ENCODE results near the gene EFL1.
"Not testable (repeated sequence)": the region's sequence is repeated elsewhere in the genome, so short reads cannot be mapped to it uniquely, and the experiment has no call there.

Gene EFL1

DNA sequence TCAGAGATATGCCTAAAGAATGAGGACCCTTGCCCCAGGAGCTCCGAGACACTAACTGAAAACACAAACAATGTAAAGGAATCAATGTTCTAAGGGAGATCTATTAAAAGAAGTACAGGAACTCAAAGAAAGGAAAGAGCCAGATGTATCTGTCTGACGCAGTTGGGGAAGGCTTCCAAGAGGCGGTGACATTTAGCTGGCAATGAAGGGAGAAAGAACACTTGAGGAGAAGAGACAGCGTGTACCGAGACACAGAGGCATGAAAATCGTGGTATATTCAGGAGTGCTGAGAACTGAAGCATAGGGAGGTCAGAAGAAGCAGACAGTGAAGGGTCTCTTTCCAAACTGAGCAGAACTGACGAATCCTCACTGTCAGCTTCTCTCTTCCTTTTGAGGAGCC is 66.7 kb downstream of the EFL1 start:
- not testable (repeated sequence) for DNase-seq

DNA sequence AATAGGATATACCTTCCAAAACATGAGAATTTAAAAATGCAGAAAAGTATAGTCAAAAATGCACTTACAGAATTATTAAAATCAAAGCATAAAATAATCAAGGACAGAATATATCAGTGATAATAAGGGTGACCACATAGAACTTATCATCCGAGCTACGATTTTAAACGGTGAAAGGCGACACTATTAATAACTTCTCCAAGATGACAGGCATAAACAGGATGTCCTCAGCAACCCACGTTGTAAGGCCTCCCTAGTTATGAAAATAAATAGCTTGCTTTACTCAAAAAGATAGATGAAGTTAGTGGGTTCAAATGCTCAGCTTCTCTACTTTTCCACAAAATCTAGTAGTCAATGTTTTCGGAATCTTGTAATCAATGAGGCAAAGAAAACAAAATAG is 68.0 kb downstream of the EFL1 start:
- DNase-seq = not testable (repeated sequence)

GRCh38 chr15:82193435-82193834 is 69.1 kb downstream of the EFL1 start:
- DNase-seq = not testable (repeated sequence)

GRCh38 chr15:82192394-82192793 is 70.1 kb downstream of the EFL1 start:
- not testable (repeated sequence) for DNase-seq

- DNase-seq = peak; percentile 57
Observed at GRCh38 chr15:82186719-82187406, 75.7 kb downstream of the EFL1 start.

DNA sequence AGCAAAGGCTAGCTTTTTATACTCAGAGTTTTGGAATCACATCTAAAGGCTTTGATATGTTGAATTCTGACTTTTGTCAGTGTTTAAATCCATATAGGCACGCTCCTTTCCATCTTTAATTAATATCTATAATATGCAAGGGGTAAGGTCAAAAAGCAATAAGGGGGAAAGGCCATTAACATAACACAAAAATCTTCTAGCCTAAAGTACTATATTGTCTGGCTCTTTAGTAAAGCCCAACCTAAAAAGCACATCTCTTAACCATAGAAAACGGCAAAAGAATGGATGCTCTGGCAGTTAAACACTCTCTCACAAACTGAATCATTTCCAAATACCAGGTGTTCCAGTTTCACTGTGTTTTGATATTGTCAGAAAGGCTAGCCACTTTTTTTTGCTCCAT is 76.4 kb downstream of the EFL1 start:
- no peak for DNase-seq

DNA sequence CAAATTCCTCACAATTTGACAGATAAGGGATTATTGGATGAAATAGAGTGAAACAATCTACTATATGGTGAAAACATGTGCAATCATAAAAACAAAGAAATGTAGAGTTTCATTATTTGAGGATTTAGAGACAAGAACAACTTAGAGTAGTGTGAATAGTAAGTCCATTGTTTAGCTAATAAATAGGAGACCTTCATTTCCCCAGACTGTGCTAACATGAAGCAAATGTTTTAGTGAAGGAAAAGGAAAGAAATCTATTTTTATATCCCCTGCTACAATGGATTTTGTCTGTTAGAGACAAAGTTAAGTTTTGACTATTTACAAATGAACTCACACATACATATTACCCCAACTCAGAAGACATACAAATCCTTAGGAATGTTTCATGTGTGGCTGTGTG is 77.8 kb downstream of the EFL1 start:
- no peak for DNase-seq

GRCh38 chr15:82184355-82184754 is 78.2 kb downstream of the EFL1 start:
- DNase-seq = no peak

DNA sequence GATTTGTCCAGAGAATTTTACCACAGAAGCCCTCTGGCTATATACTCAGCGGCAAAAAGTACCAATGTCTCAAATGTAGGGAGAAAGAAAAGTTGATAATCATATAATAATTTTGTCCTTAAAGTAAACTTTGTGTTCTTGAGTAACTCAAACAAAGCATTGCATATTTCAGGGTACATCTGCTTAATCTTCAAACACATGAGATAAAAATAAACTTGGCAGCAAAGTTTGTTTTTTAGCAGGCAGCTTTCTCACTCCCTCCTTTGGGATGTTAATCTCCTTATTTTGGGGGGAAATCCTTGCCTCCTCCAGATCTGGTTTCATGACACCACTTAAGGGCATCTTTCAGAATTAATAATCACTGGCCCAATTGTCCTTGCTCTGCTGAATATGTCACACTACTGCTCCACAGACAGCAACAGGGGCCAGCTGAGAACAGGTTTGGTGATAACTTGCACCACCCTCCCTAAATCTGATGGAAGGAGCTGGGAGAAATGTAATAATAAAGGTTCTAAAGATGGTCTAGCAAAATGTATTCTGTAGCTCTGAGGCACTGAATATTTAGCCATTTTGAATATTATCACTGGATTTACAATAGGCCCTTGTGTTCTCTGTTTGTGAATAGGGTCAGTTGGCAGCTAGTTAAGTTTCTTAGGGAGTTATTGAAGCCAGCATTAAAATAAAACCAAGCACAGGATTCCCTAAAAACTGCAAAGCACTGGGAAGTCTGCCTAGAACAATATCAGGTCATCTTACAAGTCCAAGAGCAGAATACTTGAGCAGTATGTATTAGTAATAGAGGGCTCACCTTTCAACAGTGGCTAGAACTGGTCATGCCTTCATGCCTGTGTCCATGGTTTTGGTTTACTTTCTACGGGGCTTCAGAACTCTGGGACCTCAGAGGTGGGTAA is 79.2 kb downstream of the EFL1 start:
- DNase-seq = no peak

DNA sequence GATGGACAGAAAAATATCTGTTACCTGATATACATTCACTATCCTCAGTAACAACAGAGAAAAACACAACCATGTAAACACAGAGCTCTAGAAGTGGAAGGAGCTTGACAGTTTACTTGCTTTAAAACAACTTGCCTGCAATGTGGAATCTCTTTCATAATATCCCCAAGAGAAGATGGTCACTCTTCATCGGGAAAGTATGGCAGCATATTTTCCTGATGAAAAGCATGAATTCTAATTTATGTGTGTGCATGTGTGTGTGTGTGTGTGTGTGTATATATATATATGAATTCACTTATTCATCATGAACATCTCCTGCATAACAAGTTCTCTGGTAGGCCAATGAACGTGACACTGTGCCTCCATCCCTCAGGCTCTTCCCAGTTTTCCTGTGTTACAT is 81.2 kb downstream of the EFL1 start:
- no peak for DNase-seq

DNA sequence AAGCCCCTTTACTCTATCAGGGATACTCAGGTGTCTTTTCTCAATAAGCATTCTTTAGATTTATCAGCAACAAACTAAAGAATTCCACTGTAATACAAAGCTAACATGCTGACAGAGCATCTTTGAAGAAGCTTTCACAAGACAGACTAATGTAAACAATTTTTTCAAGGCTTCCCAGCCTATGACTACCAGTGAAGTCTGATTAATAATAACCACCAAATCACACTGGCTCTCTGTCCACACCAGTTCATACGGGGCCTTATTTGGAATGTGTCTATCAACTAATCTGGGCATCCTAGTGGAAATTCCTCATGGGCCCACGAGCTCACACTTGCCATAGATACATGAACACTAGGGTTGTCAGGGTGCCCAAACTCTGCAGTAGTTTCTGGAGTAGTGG is 84.5 kb downstream of the EFL1 start:
- no peak for DNase-seq

DNA sequence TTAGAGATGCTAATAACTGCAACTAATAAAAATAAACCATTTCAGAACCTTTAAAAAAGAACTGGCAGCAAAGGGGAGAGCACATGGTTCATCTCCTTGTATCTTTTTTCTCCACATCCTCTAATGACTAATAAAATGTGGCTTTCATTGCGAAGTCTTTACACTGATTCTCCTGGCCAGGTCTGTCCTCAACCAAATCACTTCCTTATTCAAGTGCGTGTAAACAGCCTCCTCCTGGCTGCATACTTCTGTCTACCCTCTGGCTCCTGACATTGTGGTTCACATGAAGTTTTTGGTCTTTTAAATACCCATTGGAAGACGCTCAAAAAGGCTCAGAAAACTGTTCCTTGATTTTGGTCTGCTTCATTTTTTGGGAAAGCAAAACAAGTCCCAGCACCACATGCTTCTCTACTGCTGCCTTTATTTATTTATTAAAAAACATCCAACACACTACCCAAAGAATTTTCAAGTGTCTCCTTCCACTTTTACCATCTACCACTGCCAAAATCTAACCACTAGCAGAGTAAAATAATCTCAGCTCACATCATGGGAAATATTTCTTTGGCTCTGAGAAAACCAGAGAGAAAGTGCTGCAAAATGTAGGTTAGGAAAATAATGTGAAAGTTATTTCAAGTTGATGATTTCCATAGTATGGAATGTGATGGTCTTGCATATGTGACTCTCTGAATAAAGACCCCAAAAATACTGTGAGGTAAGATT is 85.1 kb downstream of the EFL1 start:
- DNase-seq = no peak

DNA sequence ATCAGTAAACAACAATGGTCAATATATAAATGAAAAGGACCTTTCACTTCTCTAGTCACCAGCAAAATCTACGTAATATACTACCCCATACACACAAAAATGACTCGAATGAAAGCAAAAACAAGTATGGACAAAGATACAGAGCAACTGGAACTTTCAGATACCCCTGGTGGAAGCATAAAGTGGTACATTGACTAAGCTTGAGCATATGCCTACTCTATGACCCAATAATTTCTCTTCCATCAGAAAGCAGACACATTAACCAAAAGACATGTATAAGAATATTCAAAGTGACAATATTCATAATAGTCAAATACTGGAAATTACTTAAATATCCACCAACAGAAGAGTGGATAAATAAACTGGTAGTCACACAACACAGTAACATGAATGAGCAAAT is 86.0 kb downstream of the EFL1 start:
- no peak for DNase-seq

DNA sequence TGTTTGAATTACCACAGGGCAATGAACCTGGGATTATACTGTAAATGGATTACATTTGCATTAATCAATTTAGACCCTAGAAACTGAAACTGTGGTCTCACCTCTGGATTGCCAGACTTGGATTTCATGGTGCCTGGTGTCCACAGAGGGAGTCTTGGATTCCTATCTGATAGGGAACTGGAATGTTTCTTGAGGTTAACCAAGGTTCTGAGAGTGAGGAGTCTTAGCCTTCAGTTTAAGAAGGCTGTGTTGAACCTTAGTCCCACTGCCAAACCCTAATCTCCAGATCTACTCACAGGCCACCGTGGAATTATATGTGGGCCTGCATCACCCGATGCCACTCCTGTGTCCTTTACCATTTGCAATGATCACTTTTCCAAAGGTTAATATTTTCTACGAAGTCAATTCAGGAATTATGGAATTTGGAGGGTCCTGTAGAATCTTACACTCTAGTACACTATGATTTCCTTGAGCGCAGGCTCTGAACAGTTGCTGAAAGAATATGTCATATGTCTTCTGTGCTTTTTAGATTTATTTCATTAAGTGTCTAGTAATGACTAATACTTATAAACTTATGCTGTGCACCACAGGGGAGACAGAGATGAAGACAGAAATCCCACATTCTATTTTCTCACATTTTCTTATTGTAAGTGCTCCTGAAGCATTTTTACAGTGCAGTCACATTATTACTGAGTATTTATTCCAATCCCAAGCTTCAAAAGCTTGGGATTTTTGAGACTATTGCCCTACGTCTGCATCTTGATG is 87.9 kb downstream of the EFL1 start:
- no peak for DNase-seq

DNA sequence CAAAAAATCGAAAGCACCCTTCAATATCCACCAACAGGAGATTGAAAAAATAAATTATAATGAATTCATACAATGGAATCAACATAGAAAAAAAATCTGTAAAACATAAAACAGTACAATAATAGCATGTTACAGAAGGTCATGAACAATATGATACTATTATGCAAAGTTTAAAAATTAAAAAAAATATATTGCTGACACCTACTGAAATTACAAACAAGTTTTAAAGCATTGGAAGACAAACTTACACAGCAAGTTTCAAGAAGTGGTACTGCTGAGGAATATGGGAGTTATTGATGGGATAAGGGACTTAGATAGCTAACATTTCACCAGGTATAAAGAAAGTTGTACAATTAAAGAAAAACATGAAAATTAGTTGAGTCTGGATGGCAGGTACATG is 89.4 kb downstream of the EFL1 start:
- no peak for DNase-seq

DNA sequence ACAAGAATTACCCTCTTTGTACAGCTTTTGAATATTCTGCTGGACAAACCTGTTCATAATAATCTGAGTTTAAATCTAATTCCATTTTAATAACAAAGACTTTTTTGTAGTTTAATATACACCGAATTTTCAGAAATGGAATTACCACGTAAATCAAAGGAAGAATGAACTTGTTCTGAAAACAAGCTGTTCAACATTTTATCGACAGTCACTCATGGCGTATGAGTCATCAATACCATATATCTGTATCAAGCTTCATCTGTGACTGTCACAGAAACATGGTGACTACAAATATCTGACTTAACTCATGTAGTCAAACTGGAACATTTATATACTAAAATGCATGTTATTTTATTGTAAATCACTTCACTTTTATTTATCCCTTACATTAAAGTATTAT is 90.0 kb downstream of the EFL1 start:
- no peak for DNase-seq

GRCh38 chr15:82168757-82169156 is 93.8 kb downstream of the EFL1 start:
- DNase-seq = no peak

DNA sequence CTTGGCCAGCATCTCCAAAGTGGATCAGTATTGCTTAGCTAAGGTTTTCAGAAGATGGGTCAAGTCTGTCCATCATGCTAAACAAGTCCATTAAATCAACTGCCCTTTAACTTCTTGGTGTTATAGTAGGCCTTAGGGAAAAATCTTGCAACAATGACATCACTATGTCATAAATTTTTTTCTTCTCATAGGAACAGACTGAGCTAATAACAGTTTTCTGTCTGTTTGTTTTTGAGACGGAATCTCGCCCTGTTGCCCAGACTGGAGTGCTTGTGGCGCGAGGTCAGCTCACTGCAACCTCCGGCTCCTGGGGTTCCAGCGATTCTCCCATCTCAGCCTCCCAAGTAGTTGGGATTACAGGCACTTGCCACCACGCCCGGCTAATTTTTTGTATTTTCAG is 94.2 kb downstream of the EFL1 start:
- no peak for DNase-seq

DNA sequence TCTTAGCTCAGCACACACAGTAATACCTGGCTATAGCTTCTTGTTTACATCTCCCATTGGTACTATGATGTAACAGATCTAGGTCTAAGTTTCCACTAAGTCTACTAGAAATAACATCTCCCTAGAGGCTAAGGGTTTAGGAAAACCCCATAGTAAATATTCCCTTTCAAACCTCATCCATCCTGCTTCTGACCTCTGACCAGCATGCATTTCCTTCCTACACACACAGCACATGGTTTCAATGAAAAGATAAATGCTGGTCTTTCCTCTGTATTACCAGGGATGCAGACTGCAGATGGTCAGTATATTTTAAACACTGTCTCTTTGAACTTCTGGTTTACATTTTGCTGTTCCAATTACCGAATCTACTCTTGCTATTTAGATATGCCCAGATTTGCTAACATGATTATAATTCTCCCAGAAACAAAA is 96.6 kb downstream of the EFL1 start:
- DNase-seq = no peak

DNA sequence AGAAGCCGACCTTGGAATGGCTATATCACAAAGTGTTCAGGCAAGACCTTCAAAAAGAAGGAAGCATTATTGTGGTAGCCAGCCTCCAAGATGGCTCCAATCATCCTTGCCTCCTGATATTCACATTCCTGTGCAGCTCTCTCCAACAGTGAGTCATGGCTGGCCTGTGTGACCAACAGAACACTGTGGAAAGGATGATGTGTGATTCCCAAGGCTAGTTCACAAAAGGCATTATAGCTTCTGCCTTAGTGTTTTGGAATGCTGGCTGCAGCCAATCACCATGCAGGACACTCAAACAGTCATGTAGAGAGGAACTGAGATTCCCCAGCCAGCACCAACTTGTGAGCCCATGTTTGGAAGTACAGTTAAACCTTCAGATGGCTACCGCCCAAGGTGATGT is 102.6 kb downstream of the EFL1 start:
- no peak for DNase-seq

GRCh38 chr15:82158811-82159210 is 103.7 kb downstream of the EFL1 start:
- no peak for DNase-seq

DNA sequence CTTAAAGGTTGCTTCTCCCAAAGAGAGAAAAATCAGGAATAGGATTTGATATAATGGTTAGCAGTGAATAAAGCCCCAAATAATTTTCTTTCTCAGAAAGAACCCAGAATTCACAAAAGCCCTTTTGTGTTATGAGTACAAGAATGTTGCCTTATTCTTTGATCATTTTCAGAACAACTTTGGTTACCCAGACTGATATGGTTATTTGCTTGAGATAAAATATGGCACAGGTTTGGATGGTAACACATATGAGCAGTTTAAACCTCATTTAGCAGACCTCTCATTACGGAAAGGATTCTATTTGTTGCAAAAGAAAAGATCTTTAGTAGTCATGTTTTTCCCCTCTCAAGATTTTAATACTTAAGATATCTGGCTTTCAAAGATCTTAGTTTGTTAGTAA is 111.9 kb downstream of the EFL1 start:
- DNase-seq = no peak

DNA sequence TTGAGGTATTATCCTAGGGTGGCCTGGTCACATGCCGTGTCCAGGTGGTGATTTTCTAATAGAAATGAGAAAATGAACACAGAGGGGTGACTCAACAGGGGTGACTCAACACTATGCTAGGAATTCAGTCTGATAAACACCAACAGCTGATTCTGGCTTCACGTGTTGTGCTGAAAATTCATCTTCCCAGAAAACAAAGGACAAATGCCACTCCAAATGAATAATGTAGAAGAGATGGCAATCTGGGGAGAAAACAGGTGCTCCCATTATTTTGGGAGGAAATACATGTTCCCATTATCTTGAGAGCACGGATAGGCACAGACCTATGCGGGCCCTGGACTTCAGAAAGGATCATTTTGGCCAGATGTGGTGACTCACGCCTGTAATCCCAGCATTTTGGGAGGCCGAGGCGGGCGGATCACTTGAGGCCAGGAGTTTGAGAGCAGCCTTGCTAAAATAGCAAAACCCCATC is 115.5 kb downstream of the EFL1 start:
- no peak for DNase-seq
